ENCODE measurements around the gene LIFR.

LIFR gene

GRCh38 chr5:38442247-38442573, 114.2 kb downstream of the LIFR start:
- DNase-seq (ENCODE audit: low read depth in 2 of 2): no peak

GRCh38 chr5:38441453-38442246, 114.8 kb downstream of the LIFR start:
- DNase-seq (ENCODE audit: low read depth in 2 of 2): peak; percentile 58 to 74

GRCh38 chr5:38438757-38439156, 117.7 kb downstream of the LIFR start:
- no peak for DNase-seq (ENCODE audit: low read depth in 2 of 2)

GRCh38 chr5:38434966-38435705, 121.3 kb downstream of the LIFR start:
- no peak for DNase-seq (ENCODE audit: low read depth in 2 of 2)

- DNase-seq (ENCODE audit: low read depth in 2 of 2): no peak
Observed at GRCh38 chr5:38433160-38433861, 123.1 kb downstream of the LIFR start.

GRCh38 chr5:38431242-38431853, 125.1 kb downstream of the LIFR start:
- no peak for DNase-seq (ENCODE audit: low read depth in 2 of 2)

- no peak for DNase-seq (ENCODE audit: low read depth in 2 of 2)
Observed at GRCh38 chr5:38426986-38427950, 129.2 kb downstream of the LIFR start.

- no peak for DNase-seq (ENCODE audit: low read depth in 2 of 2)
Observed at GRCh38 chr5:38426490-38426889, 130.0 kb downstream of the LIFR start.

Measured in stimulated activated CD4-positive, alpha-beta T cell treated with anti-CD3 and anti-CD28 coated beads, Interleukin-15, amount 100 ng/mL, for 48 hours (primary cell).